HG03521 (cell line): ENCODE data around the gene DMD.

Source experiments
- ATAC-seq: cut with Tn5 transposase; IDR thresholded peaks from one replicate; pipeline ENCODE4 v1.9.1; 2021; ENCODE audit warnings: mild to moderate bottlenecking, moderate library complexity; ENCODE audit not compliant: unreplicated experiment

DMD gene

GRCh38 chrX:31215277-31215815 is 1996.0 kb downstream of the DMD start:
- no peak for ATAC-seq

GRCh38 chrX:31213941-31214340 is 1997.4 kb downstream of the DMD start:
- peak; percentile 67 for ATAC-seq

- ATAC-seq: no peak
Observed at GRCh38 chrX:31212856-31213748, 1998.2 kb downstream of the DMD start.

- no peak for ATAC-seq
Observed at GRCh38 chrX:31209005-31209628, 2002.2 kb downstream of the DMD start.

GRCh38 chrX:31201503-31201902 is 2009.8 kb downstream of the DMD start:
- ATAC-seq: no peak

GRCh38 chrX:31200430-31200829 is 2010.9 kb downstream of the DMD start:
- no peak for ATAC-seq

GRCh38 chrX:31199840-31200114 is 2011.6 kb downstream of the DMD start:
- no peak for ATAC-seq

- ATAC-seq: no peak
Observed at GRCh38 chrX:31199056-31199839, 2012.1 kb downstream of the DMD start.

GRCh38 chrX:31190221-31190975 is 2021.0 kb downstream of the DMD start:
- no peak for ATAC-seq

GRCh38 chrX:31186693-31187338 is 2024.5 kb downstream of the DMD start:
- ATAC-seq: no peak

- ATAC-seq: no peak
Observed at GRCh38 chrX:31185884-31186283, 2025.5 kb downstream of the DMD start.

GRCh38 chrX:31181377-31182000 is 2029.9 kb downstream of the DMD start:
- no peak for ATAC-seq

GRCh38 chrX:31179203-31179602 is 2032.1 kb downstream of the DMD start:
- no peak for ATAC-seq

- ATAC-seq: no peak
Observed at GRCh38 chrX:31178769-31179125, 2032.6 kb downstream of the DMD start.

- ATAC-seq: no peak
Observed at GRCh38 chrX:31178064-31178768, 2033.1 kb downstream of the DMD start.

GRCh38 chrX:31170792-31171191 is 2040.6 kb downstream of the DMD start:
- ATAC-seq: no peak

- ATAC-seq: peak; percentile 99
Observed at GRCh38 chrX:31168551-31168950, 2042.8 kb downstream of the DMD start.

- no peak for ATAC-seq
Observed at GRCh38 chrX:31166832-31167231, 2044.5 kb downstream of the DMD start.

- no peak for ATAC-seq
Observed at GRCh38 chrX:31166416-31166815, 2044.9 kb downstream of the DMD start.
